Panc1 (cell line): ENCODE data around the gene RYR3.

Experiments used
- CTCF ChIP-seq: fragments of 450-650 bp; IDR thresholded peaks from 2 replicates; pipeline ENCODE4 v1.5.1; 2017; ENCODE audit warnings: mild to moderate bottlenecking
- POLR2AphosphoS5 ChIP-seq: IDR thresholded peaks from 2 replicates; pipeline ENCODE4 v1.6.1; 2012; ENCODE audit warnings: mild to moderate bottlenecking, low read depth, low read length, moderate library complexity
- REST ChIP-seq, 2 experiments: IDR thresholded peaks; 2 replicates each; pipeline ENCODE4 v1.6.1; 2011 to 2012; ENCODE audit warnings: low read depth in 2 of 2, control low read depth in 1 of 2, low read length in 1 of 2, mild to moderate bottlenecking in 1 of 2, moderate library complexity in 1 of 2; ENCODE audit not compliant: insufficient read depth in 1 of 2
- SIN3A ChIP-seq: IDR thresholded peaks from 2 replicates; pipeline ENCODE4 v1.6.1; 2012; ENCODE audit warnings: low read depth, mild to moderate bottlenecking, low read length, moderate library complexity, borderline replicate concordance; ENCODE audit not compliant: insufficient read depth

GRCh38 chr15:33279613-33280205 lies 31.1 kb upstream of the RYR3 start:
- TF ChIP-seq CTCF (no peak), SIN3A (no peak), REST (IDR thresholded peaks at IDR 0.05; ENCODE audit: insufficient read depth in 1 of 2, low read depth in 2 of 2, low read length in 1 of 2) (no peak), POLR2AphosphoS5 (no peak)
